Activated T-cell treated with anti-CD3 and anti-CD28 coated beads, Interleukin-2, amount 50 U/mL, for 72 hours (primary cell): Measurements from ENCODE around the gene DSC1. TPM values are rescaled to one million over a fixed set of nuclear protein-coding genes. Genes with fewer than 3 reads are reported as not detected.
A peak's percentile ranks its signal among the peaks of the same experiment; 100 is the strongest.

Experiments used
- ATAC-seq, 2 donors: fragments of 150-1000 bp; cut with Tn5 transposase; replicated peaks in 1 of 2; 2 replicates each; pipeline ENCODE4 v1.10.0; 2021; ENCODE audit warnings: moderate library complexity in 2 of 2, mild to moderate bottlenecking in 1 of 2
- DNase-seq, 2 donors: peaks; one replicate each; pipeline ENCODE4 v3.0.0; 2021 to 2022; ENCODE audit warnings: mixed read lengths in 1 of 2
- H3K27ac Mint-ChIP-seq: one replicate; pipeline ENCODE4 v1.8.0; 2022; ENCODE audit warnings: mild to moderate bottlenecking, moderate library complexity, mixed read lengths
- H3K27me3 Mint-ChIP-seq: one replicate; pipeline ENCODE4 v1.8.0; 2022; ENCODE audit warnings: low read depth, mixed read lengths
- H3K36me3 Mint-ChIP-seq, 2 donors: one replicate each; pipeline ENCODE4 v1.8.0; 2022; ENCODE audit warnings: mixed read lengths in 2 of 2, mild to moderate bottlenecking in 1 of 2; ENCODE audit not compliant: insufficient read depth in 2 of 2
- H3K4me1 Mint-ChIP-seq: one replicate; pipeline ENCODE4 v1.8.0; 2022; ENCODE audit warnings: low read depth, mixed read lengths
- H3K4me3 Mint-ChIP-seq, 2 donors: one replicate each; pipeline ENCODE4 v1.8.0; 2022; ENCODE audit warnings: mild to moderate bottlenecking in 2 of 2, mixed read lengths in 2 of 2, moderate library complexity in 2 of 2
- H3K9me3 Mint-ChIP-seq, 2 donors: one replicate each; pipeline ENCODE4 v1.8.0; 2022; ENCODE audit warnings: mixed read lengths in 2 of 2
- total RNA-seq, 2 donors: library from RNA; stranded (reverse); gene quantifications; one replicate each; pipeline ENCODE4 v1.2.3, GENCODE V29; 2022

DSC1 gene
- total RNA-seq, 2 donors from 2014 or later: 0.19 TPM; not detected in 1

- DNase-seq (no peak), ATAC-seq (no peak)
- H3K4me1 Mint-ChIP-seq: no peaks in the 10 kb centered on the region
- H3K36me3 Mint-ChIP-seq: peaks cover 0 to 1% of the 10 kb centered on the region in 2 donors
- H3K4me3 Mint-ChIP-seq: no peak overlapping the region
- peaks cover 9 to 10% of the 10 kb centered on the region in 2 donors for H3K9me3 Mint-ChIP-seq
- no peak overlapping the region for H3K27ac Mint-ChIP-seq
- H3K27me3 Mint-ChIP-seq: no peaks in the 10 kb centered on the region
Measured at GRCh38 chr18:31116853-31117595, 45.6 kb downstream of the DSC1 start.

GRCh38 chr18:31112804-31113203, 49.9 kb downstream of the DSC1 start:
- no peak for ATAC-seq
- no peak for DNase-seq
- peaks cover 4% of the 10 kb centered on the region in 2 donors for H3K9me3 Mint-ChIP-seq
- H3K4me1 Mint-ChIP-seq: no peaks in the 10 kb centered on the region
- H3K4me3 Mint-ChIP-seq: no peak overlapping the region
- no peaks in the 10 kb centered on the region for H3K36me3 Mint-ChIP-seq
- no peaks in the 10 kb centered on the region for H3K27me3 Mint-ChIP-seq
- no peak overlapping the region for H3K27ac Mint-ChIP-seq

GRCh38 chr18:31105733-31106132, 56.9 kb downstream of the DSC1 start:
- no peak for ATAC-seq
- Mint-ChIP-seq H3K4me1 (no peaks in the 10 kb centered on the region), H3K27me3 (peaks cover 18% of the 10 kb centered on the region), H3K27ac (no peak overlapping the region), H3K36me3 (no peaks in the 10 kb centered on the region), H3K4me3 (no peak overlapping the region), H3K9me3 (peaks cover 0 to 1% of the 10 kb centered on the region in 2 donors)
- DNase-seq: no peak

- ATAC-seq (no peak), DNase-seq (no peak)
- H3K27ac Mint-ChIP-seq: no peak overlapping the region
- peaks cover 31% of the 10 kb centered on the region for H3K27me3 Mint-ChIP-seq
- no peak overlapping the region for H3K4me3 Mint-ChIP-seq
- no peaks in the 10 kb centered on the region for H3K4me1 Mint-ChIP-seq
- peaks cover under 1 to 3% of the 10 kb centered on the region in 2 donors for H3K9me3 Mint-ChIP-seq
- no peaks in the 10 kb centered on the region for H3K36me3 Mint-ChIP-seq
Measured at GRCh38 chr18:31104444-31104843, 58.2 kb downstream of the DSC1 start.

- H3K4me1 Mint-ChIP-seq: no peaks in the 10 kb centered on the region
- H3K4me3 Mint-ChIP-seq: no peak overlapping the region
- no peak overlapping the region for H3K27ac Mint-ChIP-seq
- peaks cover 4 to 7% of the 10 kb centered on the region in 2 donors for H3K9me3 Mint-ChIP-seq
- H3K36me3 Mint-ChIP-seq: peaks cover 0 to 1% of the 10 kb centered on the region in 2 donors
- DNase-seq (no peak), ATAC-seq (no peak)
- H3K27me3 Mint-ChIP-seq: peaks cover 41% of the 10 kb centered on the region
Measured at GRCh38 chr18:31103423-31103822, 59.2 kb downstream of the DSC1 start.

GRCh38 chr18:31102941-31103340, 59.7 kb downstream of the DSC1 start:
- H3K27ac Mint-ChIP-seq: no peak overlapping the region
- no peak overlapping the region for H3K4me3 Mint-ChIP-seq
- H3K36me3 Mint-ChIP-seq: peaks cover 0 to 1% of the 10 kb centered on the region in 2 donors

GRCh38 chr18:31102025-31102684, 60.5 kb downstream of the DSC1 start, which contains the start of gene DSC2:
Gene DSC2, minus strand, starts transcription at chr18:31102421. Its CDS starts 450 bp downstream, at chr18:31101971.
- no peaks in the 10 kb centered on the region for H3K4me1 Mint-ChIP-seq
- H3K9me3 Mint-ChIP-seq: peaks cover 4 to 7% of the 10 kb centered on the region in 2 donors
- peaks cover 41% of the 10 kb centered on the region for H3K27me3 Mint-ChIP-seq
- H3K27ac Mint-ChIP-seq: no peak within 1 kb of the TSS
- ATAC-seq: no peak
- H3K36me3 Mint-ChIP-seq: peaks cover 0 to 1% of the 10 kb centered on the region in 2 donors
- DNase-seq: no peak
- peak within 1 kb of the TSS in 1 of 2 donors; percentile 56 for H3K4me3 Mint-ChIP-seq

More at GRCh38 chr18:31102941-31103340, 59.7 kb downstream of the DSC1 start:
- ATAC-seq (no peak), DNase-seq (no peak)
- Mint-ChIP-seq H3K4me1 (no peaks in the 10 kb centered on the region), H3K9me3 (peaks cover 4 to 7% of the 10 kb centered on the region in 2 donors), H3K27me3 (peaks cover 41% of the 10 kb centered on the region)

- Mint-ChIP-seq H3K36me3 (peaks cover 0 to 1% of the 10 kb centered on the region in 2 donors), H3K4me1 (no peaks in the 10 kb centered on the region), H3K27me3 (peaks cover 41% of the 10 kb centered on the region), H3K4me3 (peak overlapping the region in 1 of 2 donors; percentile 56), H3K9me3 (peaks cover 4 to 7% of the 10 kb centered on the region in 2 donors), H3K27ac (no peak overlapping the region)
- ATAC-seq (no peak), DNase-seq (no peak)
Measured at GRCh38 chr18:31101183-31102024, 61.3 kb downstream of the DSC1 start.

- no peak overlapping the region for H3K4me3 Mint-ChIP-seq
- peaks cover 41% of the 10 kb centered on the region for H3K27me3 Mint-ChIP-seq
- H3K4me1 Mint-ChIP-seq: no peaks in the 10 kb centered on the region
- no peak overlapping the region for H3K27ac Mint-ChIP-seq
- peaks cover 0 to 1% of the 10 kb centered on the region in 2 donors for H3K36me3 Mint-ChIP-seq
- ATAC-seq (no peak), DNase-seq (no peak)
- peaks cover 4 to 7% of the 10 kb centered on the region in 2 donors for H3K9me3 Mint-ChIP-seq
Measured at GRCh38 chr18:31100436-31101182, 62.0 kb downstream of the DSC1 start.

- Mint-ChIP-seq H3K9me3 (peaks cover 7 to 9% of the 10 kb centered on the region in 2 donors), H3K27ac (no peak overlapping the region), H3K4me1 (no peaks in the 10 kb centered on the region), H3K27me3 (peaks cover 41% of the 10 kb centered on the region), H3K36me3 (peaks cover 0 to 1% of the 10 kb centered on the region in 2 donors), H3K4me3 (no peak overlapping the region)
- no peak for DNase-seq
- no peak for ATAC-seq
Measured at GRCh38 chr18:31099450-31100230, 63.0 kb downstream of the DSC1 start.

- no peak for DNase-seq
- peaks cover 7 to 9% of the 10 kb centered on the region in 2 donors for H3K9me3 Mint-ChIP-seq
- no peak for ATAC-seq
- H3K4me3 Mint-ChIP-seq: no peak overlapping the region
- H3K4me1 Mint-ChIP-seq: no peaks in the 10 kb centered on the region
- H3K36me3 Mint-ChIP-seq: peaks cover 0 to 1% of the 10 kb centered on the region in 2 donors
- peaks cover 41% of the 10 kb centered on the region for H3K27me3 Mint-ChIP-seq
- H3K27ac Mint-ChIP-seq: no peak overlapping the region
Measured at GRCh38 chr18:31098878-31099277, 63.8 kb downstream of the DSC1 start.

GRCh38 chr18:31097666-31098065, 65.0 kb downstream of the DSC1 start:
- H3K9me3 Mint-ChIP-seq: peaks cover 7 to 9% of the 10 kb centered on the region in 2 donors
- H3K4me3 Mint-ChIP-seq: no peak overlapping the region
- H3K36me3 Mint-ChIP-seq: peaks cover 0 to 1% of the 10 kb centered on the region in 2 donors
- H3K27ac Mint-ChIP-seq: no peak overlapping the region
- H3K27me3 Mint-ChIP-seq: peaks cover 29% of the 10 kb centered on the region
- DNase-seq: no peak
- no peaks in the 10 kb centered on the region for H3K4me1 Mint-ChIP-seq
- no peak for ATAC-seq
